ENCODE results near the gene ZCCHC2. TPM values are rescaled to one million over a fixed set of nuclear protein-coding genes. Genes with fewer than 3 reads are reported as not detected.

Gene ZCCHC2
- 12.1 and 12.4 TPM in 2 replicates for total RNA-seq (2021)
- long read RNA-seq, partial matches to known transcripts, result 2 of 3 reads
- long read RNA-seq, other reads (novel, unspliced or antisense), result 1 of 3 reads

DNA sequence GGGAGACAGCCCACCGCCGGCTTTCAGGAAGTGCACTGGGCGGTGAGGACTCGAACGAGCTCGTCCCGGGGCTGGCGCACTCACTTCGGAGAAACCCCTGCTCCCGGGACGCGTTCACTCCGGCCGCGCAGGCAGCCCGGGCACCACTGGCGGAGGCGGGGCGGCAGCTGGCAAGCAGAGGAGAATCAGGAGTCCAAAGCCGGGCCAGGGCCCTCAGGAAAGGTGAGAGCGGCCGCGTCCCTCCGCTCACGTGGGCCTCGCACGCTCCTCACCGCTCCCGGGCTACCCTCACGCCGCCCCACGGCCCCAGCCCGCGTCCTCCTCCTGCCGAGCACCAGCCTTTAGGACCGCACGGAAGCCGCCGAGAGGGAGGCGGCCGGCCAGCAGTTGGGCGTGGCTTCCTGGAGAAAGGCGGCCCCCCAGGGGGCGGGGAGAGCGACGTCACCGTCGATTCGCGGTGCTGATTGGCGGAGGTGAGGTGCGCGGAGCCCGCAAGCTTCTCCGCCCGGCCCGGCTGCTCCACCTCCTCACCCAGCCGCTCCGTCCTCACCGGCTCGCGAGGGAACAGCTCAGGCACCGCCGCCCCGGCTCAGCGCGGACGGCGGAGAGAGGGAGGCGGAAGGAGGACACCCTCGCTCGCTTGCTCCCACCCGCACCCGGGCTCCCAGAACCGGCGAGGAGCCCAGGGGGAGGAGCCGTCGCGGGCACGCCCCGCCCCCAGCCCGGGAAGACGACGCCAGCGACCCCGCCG lies at the start of gene ZCCHC2:
Gene ZCCHC2 (plus strand): TSS at position 522 of the 751 bp plus-strand sequence. CDS start 400 bp downstream, outside the sequence.
- no CpG with 5 or more reads among the region's 87 CpGs for WGBS (ENCODE audit: extremely low coverage, insufficient read length, low lambda C conversion rate)
- Histone ChIP-seq H4K91ac (ENCODE audit: insufficient read length, low read depth, low read length) (no peak within 1 kb of the TSS), H2BK12ac (ENCODE audit: insufficient read length, low read depth, low read length) (no peak within 1 kb of the TSS), H2BK5ac (ENCODE audit: insufficient read length, low read length) (no peak within 1 kb of the TSS), H3K23ac (ENCODE audit: insufficient read length, low read depth, low read length) (no peak within 1 kb of the TSS), H3K18ac (ENCODE audit: insufficient read length, low read depth, low read length) (peak within 1 kb of the TSS; percentile 97), H3T11ph (ENCODE audit: low read length) (no peak within 1 kb of the TSS), H2AFZ (ENCODE audit: low read length) (no peak within 1 kb of the TSS), H3K14ac (ENCODE audit: insufficient read depth, low read length) (peak within 1 kb of the TSS; percentile 92; the same call in 1 of the 2 replicates), H3K27ac (ENCODE audit: insufficient read length, low read depth, low read length) (no peak within 1 kb of the TSS), H3K9me3 (ENCODE audit: control insufficient read depth, low read depth, low read length) (no peaks in the 10 kb centered on the region), H3K23me2 (ENCODE audit: insufficient read length, low read depth, low read length, poor library complexity, severe bottlenecking) (peaks cover 13% of the 10 kb centered on the region), H4K5ac (ENCODE audit: insufficient read length, low read depth, low read length) (no peak within 1 kb of the TSS), H3K79me2 (ENCODE audit: insufficient read depth, low read length) (0 out of 2 replicates have a peak, but pooled peaks cover 2% of the 10 kb centered on the region), H2AK5ac (ENCODE audit: insufficient read length, low read length) (no peak within 1 kb of the TSS), H4K20me1 (ENCODE audit: control insufficient read depth, insufficient read depth, insufficient read length) (no peaks in the 10 kb centered on the region), H2BK15ac (ENCODE audit: low read depth, low read length) (no peak within 1 kb of the TSS; the same call in 1 of the 2 replicates), H3K4me2 (ENCODE audit: insufficient read depth, insufficient read length, low read length) (peak within 1 kb of the TSS; percentile 83), H3K79me1 (ENCODE audit: insufficient read depth, low read depth, low read length, poor library complexity, severe bottlenecking) (no peaks in the 10 kb centered on the region), H3K4me1 (ENCODE audit: insufficient read depth, low read length) (peaks cover 4% of the 10 kb centered on the region; the same call in 1 of the 2 replicates), H3K56ac (ENCODE audit: insufficient read length, low read depth, low read length) (no peak within 1 kb of the TSS), H2BK20ac (ENCODE audit: low read depth, low read length, poor library complexity, severe bottlenecking) (no peak within 1 kb of the TSS), H2BK120ac (ENCODE audit: low read depth, low read length, poor library complexity, severe bottlenecking) (no peak within 1 kb of the TSS), H3K4ac (ENCODE audit: low read depth, low read length) (no peak within 1 kb of the TSS), H3K9ac (ENCODE audit: extremely low read depth, insufficient read length, low read length) (peak within 1 kb of the TSS; percentile 71), H3K27me3 (ENCODE audit: insufficient read depth, low read length) (peaks cover 9% of the 10 kb centered on the region; the same call in 1 of the 2 replicates), H4K8ac (replicated peaks; ENCODE audit: insufficient read length, low read depth, low read length) (no peak within 1 kb of the TSS)
- Mint-ChIP-seq H3K27me3 (ENCODE audit: low read depth) (peaks cover 40% of the 10 kb centered on the region), H3K4me3 (peak within 1 kb of the TSS; percentile 74 to 87), H3K36me3 (ENCODE audit: insufficient read depth in 1 of 3, low read depth in 3 of 3) (peaks cover 0 to 3% (median 2%) of the 10 kb centered on the region in 3 experiments; a peak in 3 of 7 replicates), H3K9me3 (peaks cover 0 to 2% of the 10 kb centered on the region in 2 experiments; a peak in 1 of 5 replicates), H3K4me1 (peaks cover 26 to 34% of the 10 kb centered on the region in 2 experiments), H3K27ac (no peak within 1 kb of the TSS)
- TF ChIP-seq, protein P1, sequence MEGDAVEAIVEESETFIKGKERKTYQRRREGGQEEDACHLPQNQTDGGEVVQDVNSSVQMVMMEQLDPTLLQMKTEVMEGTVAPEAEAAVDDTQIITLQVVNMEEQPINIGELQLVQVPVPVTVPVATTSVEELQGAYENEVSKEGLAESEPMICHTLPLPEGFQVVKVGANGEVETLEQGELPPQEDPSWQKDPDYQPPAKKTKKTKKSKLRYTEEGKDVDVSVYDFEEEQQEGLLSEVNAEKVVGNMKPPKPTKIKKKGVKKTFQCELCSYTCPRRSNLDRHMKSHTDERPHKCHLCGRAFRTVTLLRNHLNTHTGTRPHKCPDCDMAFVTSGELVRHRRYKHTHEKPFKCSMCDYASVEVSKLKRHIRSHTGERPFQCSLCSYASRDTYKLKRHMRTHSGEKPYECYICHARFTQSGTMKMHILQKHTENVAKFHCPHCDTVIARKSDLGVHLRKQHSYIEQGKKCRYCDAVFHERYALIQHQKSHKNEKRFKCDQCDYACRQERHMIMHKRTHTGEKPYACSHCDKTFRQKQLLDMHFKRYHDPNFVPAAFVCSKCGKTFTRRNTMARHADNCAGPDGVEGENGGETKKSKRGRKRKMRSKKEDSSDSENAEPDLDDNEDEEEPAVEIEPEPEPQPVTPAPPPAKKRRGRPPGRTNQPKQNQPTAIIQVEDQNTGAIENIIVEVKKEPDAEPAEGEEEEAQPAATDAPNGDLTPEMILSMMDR (conservative IDR thresholded peaks at IDR 0.05), result no peak
- peak; percentile 96 for DNase-seq

Data from H9 (cell line).